Bronchial epithelial cell (primary cell): ENCODE measurements around the gene UBTD1. TPM values are rescaled to one million over a fixed set of nuclear protein-coding genes. Genes with fewer than 3 reads are reported as not detected.

Source experiments
- DNase-seq: peaks from one replicate; pipeline ENCODE4 v3.0.0-alpha.2; 2010; ENCODE audit warnings: low read depth
- FAIRE-seq: peaks from 2 replicates; lab custom pipeline; 2011; peaks lifted over from hg19 to GRCh38; lab: Jason Lieb, UNC
- H3K27me3 ChIP-seq: 2 replicates; pipeline ENCODE4 v1.5.1; 2011; ENCODE audit warnings: low read length; ENCODE audit not compliant: control insufficient read depth, insufficient read depth
- H3K36me3 ChIP-seq: 2 replicates; pipeline ENCODE4 v1.5.1; 2011; ENCODE audit warnings: low read length; ENCODE audit not compliant: control insufficient read depth, insufficient read depth
- H3K4me3 ChIP-seq: 2 replicates; pipeline ENCODE4 v1.5.1; 2011; ENCODE audit warnings: mild to moderate bottlenecking, low read depth, low read length, control low read depth
- total RNA-seq: library from RNA; depleted of rRNA; stranded (reverse); fragments of >200 nt; gene quantifications from 2 replicates; pipeline ENCODE4 v1.2.1, GENCODE V29; 2014
- TF ChIP-seq, protein P1 (sequence below): IDR thresholded peaks from 2 replicates; pipeline ENCODE4 v1.5.1; 2011; ENCODE audit warnings: mild to moderate bottlenecking, moderate library complexity, low read length, control low read depth, inconsistent platforms; ENCODE audit not compliant: insufficient read depth, severe bottlenecking

Gene UBTD1
- total RNA-seq, 1 donor from 2014 or later = 11.1 TPM

GRCh38 chr10:97577701-97578100, 79.0 kb downstream of the UBTD1 start:
- H3K27me3 ChIP-seq = no peaks in the 10 kb centered on the region
- H3K4me3 ChIP-seq = no peak overlapping the region
- DNase-seq (no peak), FAIRE-seq (no peak)
- TF ChIP-seq, protein P1, sequence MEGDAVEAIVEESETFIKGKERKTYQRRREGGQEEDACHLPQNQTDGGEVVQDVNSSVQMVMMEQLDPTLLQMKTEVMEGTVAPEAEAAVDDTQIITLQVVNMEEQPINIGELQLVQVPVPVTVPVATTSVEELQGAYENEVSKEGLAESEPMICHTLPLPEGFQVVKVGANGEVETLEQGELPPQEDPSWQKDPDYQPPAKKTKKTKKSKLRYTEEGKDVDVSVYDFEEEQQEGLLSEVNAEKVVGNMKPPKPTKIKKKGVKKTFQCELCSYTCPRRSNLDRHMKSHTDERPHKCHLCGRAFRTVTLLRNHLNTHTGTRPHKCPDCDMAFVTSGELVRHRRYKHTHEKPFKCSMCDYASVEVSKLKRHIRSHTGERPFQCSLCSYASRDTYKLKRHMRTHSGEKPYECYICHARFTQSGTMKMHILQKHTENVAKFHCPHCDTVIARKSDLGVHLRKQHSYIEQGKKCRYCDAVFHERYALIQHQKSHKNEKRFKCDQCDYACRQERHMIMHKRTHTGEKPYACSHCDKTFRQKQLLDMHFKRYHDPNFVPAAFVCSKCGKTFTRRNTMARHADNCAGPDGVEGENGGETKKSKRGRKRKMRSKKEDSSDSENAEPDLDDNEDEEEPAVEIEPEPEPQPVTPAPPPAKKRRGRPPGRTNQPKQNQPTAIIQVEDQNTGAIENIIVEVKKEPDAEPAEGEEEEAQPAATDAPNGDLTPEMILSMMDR = no peak
- no peaks in the 10 kb centered on the region for H3K36me3 ChIP-seq

DNA sequence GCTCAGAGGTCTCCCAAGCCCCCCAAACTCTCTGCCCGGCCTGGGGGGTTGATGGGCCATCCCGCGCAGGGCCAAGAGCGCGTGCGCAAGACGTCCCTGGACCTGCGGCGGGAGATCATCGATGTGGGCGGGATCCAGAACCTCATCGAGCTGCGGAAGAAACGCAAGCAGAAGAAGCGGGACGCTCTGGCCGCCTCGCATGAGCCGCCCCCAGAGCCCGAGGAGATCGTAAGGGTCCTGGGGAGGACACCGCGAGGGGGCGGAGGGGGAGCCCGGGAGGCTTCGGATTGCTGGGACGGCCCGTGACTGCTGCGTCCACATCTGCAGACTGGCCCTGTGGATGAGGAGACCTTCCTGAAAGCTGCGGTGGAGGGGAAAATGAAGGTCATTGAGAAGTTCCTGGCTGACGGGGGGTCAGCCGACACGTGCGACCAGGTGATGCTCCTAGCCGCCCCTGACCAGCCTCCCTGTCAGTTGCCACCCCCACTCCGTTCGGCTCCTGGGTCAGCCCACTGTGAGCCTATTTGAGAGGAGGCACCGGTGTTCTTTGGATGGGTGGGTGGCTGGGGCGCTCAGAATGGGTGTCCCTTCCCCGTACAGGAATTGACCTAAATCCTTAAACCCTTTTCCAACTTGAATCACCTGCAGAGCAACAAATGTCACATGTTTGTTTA, 79.6 kb downstream of the UBTD1 start:
- TF ChIP-seq, protein P1 = no peak
- DNase-seq (no peak), FAIRE-seq (no peak)
- H3K27me3 ChIP-seq = no peaks in the 10 kb centered on the region
- no peaks in the 10 kb centered on the region for H3K36me3 ChIP-seq
- H3K4me3 ChIP-seq = no peak overlapping the region

DNA sequence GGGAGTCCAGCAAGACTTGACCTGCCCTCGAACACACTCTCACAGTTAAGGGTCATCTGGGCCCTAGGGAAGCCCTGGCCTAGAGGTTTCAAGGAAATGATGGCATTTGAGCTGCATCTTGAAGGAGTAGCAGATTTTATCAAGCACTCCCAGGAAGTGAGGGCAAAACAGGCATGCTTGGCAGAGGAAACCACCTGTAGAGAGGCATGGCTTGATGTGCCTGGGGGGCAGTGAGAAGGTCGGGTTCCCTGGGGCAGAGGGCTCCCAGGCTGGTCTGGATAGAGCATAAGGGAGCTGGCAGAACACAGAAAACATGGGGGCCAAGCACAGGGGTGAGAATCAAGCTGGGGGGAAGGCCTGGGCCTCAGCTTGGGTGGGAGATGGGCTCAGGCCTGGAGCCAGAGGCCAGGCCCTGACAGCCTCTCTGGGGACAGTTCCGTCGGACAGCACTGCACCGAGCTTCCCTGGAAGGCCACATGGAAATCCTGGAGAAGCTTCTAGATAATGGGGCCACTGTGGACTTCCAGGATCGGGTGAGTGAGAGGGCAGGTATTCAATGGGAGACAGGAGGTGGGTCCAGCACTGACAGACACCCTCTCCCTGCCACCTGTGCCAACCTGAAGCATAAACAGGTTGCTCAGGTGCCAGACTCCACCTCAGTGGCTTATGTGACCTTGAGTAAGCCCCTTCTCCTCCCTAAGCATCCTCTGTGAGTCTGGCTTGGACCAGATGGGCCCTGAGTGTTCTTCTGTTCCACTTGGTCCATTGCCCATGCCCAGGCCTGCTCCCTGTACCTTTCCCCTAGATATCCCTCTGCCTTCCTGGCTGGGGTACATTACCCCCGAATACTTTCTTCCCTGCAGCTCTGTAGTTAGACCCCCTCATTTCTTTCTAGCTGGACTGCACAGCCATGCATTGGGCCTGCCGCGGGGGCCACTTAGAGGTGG, 82.0 kb downstream of the UBTD1 start:
- FAIRE-seq (no peak), DNase-seq (no peak)
- Histone ChIP-seq H3K36me3 (no peaks in the 10 kb centered on the region), H3K27me3 (no peaks in the 10 kb centered on the region), H3K4me3 (no peak overlapping the region)
- TF ChIP-seq, protein P1 = no peak

DNA sequence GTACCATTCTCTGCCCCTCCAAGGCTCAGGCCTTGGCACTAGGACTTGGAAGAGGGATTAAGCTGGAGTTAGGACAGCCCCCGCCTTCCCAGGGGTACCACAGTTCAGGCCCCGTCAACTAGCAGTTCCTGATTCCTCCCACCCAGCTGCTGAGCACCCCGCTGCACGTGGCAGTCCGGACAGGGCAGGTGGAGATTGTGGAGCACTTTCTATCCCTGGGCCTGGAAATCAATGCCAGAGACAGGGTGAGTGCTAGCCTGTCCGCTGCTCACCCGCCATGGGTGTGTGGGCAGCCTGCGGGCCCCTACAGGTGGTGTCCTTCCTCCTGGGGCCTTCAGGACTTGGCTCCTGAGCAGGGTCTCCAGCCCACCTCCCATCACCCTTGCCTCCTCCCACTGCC, 83.4 kb downstream of the UBTD1 start:
- DNase-seq (no peak), FAIRE-seq (no peak)
- H3K4me3 ChIP-seq = no peak overlapping the region
- TF ChIP-seq, protein P1 = no peak
- H3K27me3 ChIP-seq = no peaks in the 10 kb centered on the region
- no peaks in the 10 kb centered on the region for H3K36me3 ChIP-seq

DNA sequence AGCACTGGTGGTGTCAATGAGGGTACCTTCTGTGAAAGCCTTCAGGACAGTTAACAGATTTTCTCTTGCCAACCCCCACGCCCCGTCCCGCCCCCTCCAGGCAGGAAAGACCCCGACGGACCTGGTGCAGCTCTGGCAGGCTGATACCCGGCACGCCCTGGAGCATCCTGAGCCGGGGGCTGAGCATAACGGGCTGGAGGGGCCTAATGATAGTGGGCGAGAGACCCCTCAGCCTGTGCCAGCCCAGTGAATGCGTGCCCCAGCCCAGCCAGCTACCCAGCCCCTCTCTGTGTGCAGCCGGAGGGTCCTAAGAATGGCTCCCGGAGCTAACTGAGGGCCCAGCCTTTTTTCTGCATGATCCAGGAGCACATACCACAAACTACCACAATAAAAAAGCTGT, 84.8 kb downstream of the UBTD1 start:
- no peak for FAIRE-seq
- no peaks in the 10 kb centered on the region for H3K36me3 ChIP-seq
- no peak for DNase-seq
- H3K4me3 ChIP-seq = no peak overlapping the region
- TF ChIP-seq, protein P1 = no peak
- no peaks in the 10 kb centered on the region for H3K27me3 ChIP-seq
